Inflammatory macrophage treated with lipopolysaccharide for 1 hour (primary cell): ENCODE measurements around the gene RNF169.
"Not testable (repeated sequence)": the region's sequence is repeated elsewhere in the genome, so short reads cannot be mapped to it uniquely, and the experiment has no call there.

ENCODE experiments used
- DNase-seq, 2 donors: peaks; one replicate each; pipeline ENCODE4 v3.0.0-alpha.2; 2020 to 2022

Gene RNF169

GRCh38 chr11:74825596-74825995 is 76.9 kb downstream of the RNF169 start:
- not testable (repeated sequence) for DNase-seq

GRCh38 chr11:74826901-74827300 is 78.3 kb downstream of the RNF169 start:
- no peak for DNase-seq

- no peak for DNase-seq
These were observed 88.5 kb downstream of the RNF169 start for GRCh38 chr11:74837191-74837590.

- DNase-seq, result no peak
These were observed 89.5 kb downstream of the RNF169 start for GRCh38 chr11:74838188-74838587.

GRCh38 chr11:74839446-74839845 is 90.8 kb downstream of the RNF169 start:
- DNase-seq, result peak; percentile 28 to 29

- peak; percentile 13 to 48 for DNase-seq
These were observed 91.3 kb downstream of the RNF169 start for GRCh38 chr11:74839971-74840370.

- DNase-seq, result no peak
These were observed 91.8 kb downstream of the RNF169 start for GRCh38 chr11:74840486-74840885.

GRCh38 chr11:74842967-74843366 is 94.3 kb downstream of the RNF169 start:
- no peak for DNase-seq

- no peak for DNase-seq
These were observed 95.4 kb downstream of the RNF169 start for GRCh38 chr11:74844072-74844471.

- DNase-seq, result no peak
These were observed 96.2 kb downstream of the RNF169 start for GRCh38 chr11:74844865-74845264.

GRCh38 chr11:74845978-74846517 is 97.4 kb downstream of the RNF169 start:
- no peak for DNase-seq

- DNase-seq, result no peak
These were observed 98.1 kb downstream of the RNF169 start for GRCh38 chr11:74846770-74847169.

- DNase-seq, result no peak
These were observed 98.7 kb downstream of the RNF169 start for GRCh38 chr11:74847395-74847794.

- DNase-seq, result no peak
These were observed 99.2 kb downstream of the RNF169 start for GRCh38 chr11:74847895-74848294.

GRCh38 chr11:74849525-74850391 is 101.1 kb downstream of the RNF169 start:
- DNase-seq, result no peak

GRCh38 chr11:74853223-74853622 is 104.6 kb downstream of the RNF169 start:
- no peak for DNase-seq

- no peak for DNase-seq
These were observed 112.1 kb downstream of the RNF169 start for GRCh38 chr11:74860743-74861142.

GRCh38 chr11:74863410-74863809 is 114.8 kb downstream of the RNF169 start:
- DNase-seq, result no peak

GRCh38 chr11:74866557-74866956 is 117.9 kb downstream of the RNF169 start:
- no peak for DNase-seq

GRCh38 chr11:74870485-74870884 is 121.8 kb downstream of the RNF169 start:
- DNase-seq, result peak in 1 of 2 donors; percentile 18

GRCh38 chr11:74871037-74871436 is 122.4 kb downstream of the RNF169 start:
- DNase-seq, result no peak

- DNase-seq, result peak; percentile 4 to 40
These were observed 128.5 kb downstream of the RNF169 start for GRCh38 chr11:74877132-74877531.
